ENCODE measurements around the gene HSPB9. TPM values are rescaled to one million over a fixed set of nuclear protein-coding genes. Genes with fewer than 3 reads are reported as not detected.

The HSPB9 gene
- total RNA-seq, 4 donors from 2014 or later, result 0.33 TPM; not detected in 3

GRCh38 chr17:42087736-42088705 lies 34.6 kb upstream of the HSPB9 start:
- intact Hi-C loops (cut with DNase I), result no loop called here
- 63% methylated on average over 13 to 20 of the region's 20 CpGs for WGBS, 2 donors
- Histone ChIP-seq H3K4me1 (no peaks in the 10 kb centered on the region), H3K27ac (no peak overlapping the region), H3K4me3 (replicated peaks in 1 of 3) (no peak overlapping the region), H3K27me3 (no peaks in the 10 kb centered on the region), H3K36me3 (no peaks in the 10 kb centered on the region), H3K9me3 (no peaks in the 10 kb centered on the region)
- no peak for DNase-seq
- TF ChIP-seq CTCF (IDR thresholded peaks at IDR 0.05), result no peak
- no peak for TF ChIP-seq POLR2A (IDR thresholded peaks at IDR 0.05)

- no peaks in the 10 kb centered on the region for H3K9me3 ChIP-seq
- no peak for DNase-seq
- no peaks in the 10 kb centered on the region for H3K27me3 ChIP-seq
- H3K36me3 ChIP-seq, result no peaks in the 10 kb centered on the region
- intact Hi-C loops (cut with DNase I), result no loop called here
- no peak overlapping the region for H3K4me3 ChIP-seq (replicated peaks in 1 of 3)
- WGBS, 2 donors, result 86 to 87% methylated on average over 8 of the region's 8 CpGs
- no peaks in the 10 kb centered on the region for H3K4me1 ChIP-seq
- no peak overlapping the region for H3K27ac ChIP-seq
- TF ChIP-seq POLR2A (IDR thresholded peaks at IDR 0.05) (no peak), CTCF (IDR thresholded peaks at IDR 0.05) (no peak)
Observed at GRCh38 chr17:42088736-42089135, 33.9 kb upstream of the HSPB9 start.

- TF ChIP-seq CTCF (IDR thresholded peaks at IDR 0.05) (no peak), POLR2A (IDR thresholded peaks at IDR 0.05) (no peak)
- Histone ChIP-seq H3K27me3 (no peaks in the 10 kb centered on the region), H3K9me3 (no peaks in the 10 kb centered on the region), H3K4me1 (no peaks in the 10 kb centered on the region), H3K4me3 (replicated peaks in 1 of 3) (no peak overlapping the region), H3K27ac (no peak overlapping the region), H3K36me3 (no peaks in the 10 kb centered on the region)
- DNase-seq, result no peak
- intact Hi-C loops (cut with DNase I), result no loop called here
- 89% methylated on average over 8 of the region's 8 CpGs for WGBS, 2 donors
Observed at GRCh38 chr17:42090964-42091790, 31.4 kb upstream of the HSPB9 start.

- peaks cover 7% of the 10 kb centered on the region for H3K27me3 ChIP-seq
- 65 to 75% methylated on average over 5 to 6 of the region's 6 CpGs for WGBS, 2 donors
- H3K27ac ChIP-seq, result no peak overlapping the region
- TF ChIP-seq CTCF (IDR thresholded peaks at IDR 0.05) (no peak), POLR2A (IDR thresholded peaks at IDR 0.05) (no peak)
- intact Hi-C loops (cut with DNase I), result no loop called here
- no peaks in the 10 kb centered on the region for H3K9me3 ChIP-seq
- peaks cover under 1 to 2% of the 10 kb centered on the region in 2 donors for H3K4me1 ChIP-seq
- no peak overlapping the region for H3K4me3 ChIP-seq (replicated peaks in 1 of 3)
- DNase-seq, result no peak
- no peaks in the 10 kb centered on the region for H3K36me3 ChIP-seq
Observed at GRCh38 chr17:42092939-42093338, 29.7 kb upstream of the HSPB9 start.
